GM21528 (cell line): ENCODE results near the gene GADL1.

ENCODE experiments used
- ATAC-seq: cut with Tn5 transposase; IDR thresholded peaks from one replicate; pipeline ENCODE4 v1.9.1; 2021; ENCODE audit warnings: mild to moderate bottlenecking, moderate library complexity; ENCODE audit not compliant: unreplicated experiment, low FRiP score

The GADL1 gene

GRCh38 chr3:30894521-30895251, at the start of gene GADL1:
GADL1 (minus strand) TSS chr3:30894661; CDS start chr3:30894614, 47 bp downstream.
- no peak for ATAC-seq

GRCh38 chr3:30944124-30944523, 49.7 kb upstream of the GADL1 start:
- no peak for ATAC-seq

- ATAC-seq = no peak
Observed at GRCh38 chr3:30943206-30943605, 48.7 kb upstream of the GADL1 start.

GRCh38 chr3:30941342-30941741, 46.9 kb upstream of the GADL1 start:
- ATAC-seq = no peak

GRCh38 chr3:30940740-30941139, 46.3 kb upstream of the GADL1 start:
- no peak for ATAC-seq

- no peak for ATAC-seq
Observed at GRCh38 chr3:30934208-30934550, 39.7 kb upstream of the GADL1 start.

GRCh38 chr3:30933478-30934207, 39.2 kb upstream of the GADL1 start:
- ATAC-seq = no peak

- ATAC-seq = no peak
Observed at GRCh38 chr3:30932513-30933098, 38.1 kb upstream of the GADL1 start.

- ATAC-seq = no peak
Observed at GRCh38 chr3:30924763-30925162, 30.3 kb upstream of the GADL1 start.

GRCh38 chr3:30919564-30919963, 25.1 kb upstream of the GADL1 start:
- ATAC-seq = no peak

GRCh38 chr3:30918761-30919160, 24.3 kb upstream of the GADL1 start:
- no peak for ATAC-seq

GRCh38 chr3:30915782-30916181, 21.3 kb upstream of the GADL1 start:
- no peak for ATAC-seq

- no peak for ATAC-seq
Observed at GRCh38 chr3:30914696-30915095, 20.2 kb upstream of the GADL1 start.

GRCh38 chr3:30913176-30913575, 18.7 kb upstream of the GADL1 start:
- no peak for ATAC-seq

GRCh38 chr3:30912301-30912700, 17.8 kb upstream of the GADL1 start:
- ATAC-seq = no peak

- ATAC-seq = no peak
Observed at GRCh38 chr3:30908456-30909037, 14.1 kb upstream of the GADL1 start.

- no peak for ATAC-seq
Observed at GRCh38 chr3:30904996-30905395, 10.5 kb upstream of the GADL1 start.

GRCh38 chr3:30895329-30895728, 868 bp upstream of the GADL1 start:
- ATAC-seq = no peak

GRCh38 chr3:30893678-30894325, 659 bp downstream of the GADL1 start:
- no peak for ATAC-seq

GRCh38 chr3:30890907-30891306, 3.6 kb downstream of the GADL1 start:
- no peak for ATAC-seq

GRCh38 chr3:30886888-30887287, 7.6 kb downstream of the GADL1 start:
- no peak for ATAC-seq
